Activated CD4-positive, alpha-beta T cell treated with anti-CD3 and anti-CD28 coated beads for 36 hours (primary cell): Measurements from ENCODE around the gene TMEM207. TPM values are rescaled to one million over a fixed set of nuclear protein-coding genes. Genes with fewer than 3 reads are reported as not detected.

Experiments
- ATAC-seq: fragments of 200-7000 bp; cut with Tn5 transposase; one replicate; pipeline ENCODE4 v1.10.0; 2021; ENCODE audit warnings: mild to moderate bottlenecking, moderate library complexity
- CTCF ChIA-PET: fragments of 350-600 bp; sonication (Branson Sonifier 250); formaldehyde crosslinking; loops from one replicate; lab custom pipeline; 2021; ENCODE audit warnings: antibody characterized with exemption; lab: Charles Lee
- POLR2A ChIA-PET: fragments of 350-600 bp; sonication (Branson Sonifier 250); formaldehyde crosslinking; loops from one replicate; lab custom pipeline; 2021; ENCODE audit warnings: antibody characterized with exemption, inconsistent platforms; lab: Charles Lee
- DNase-seq: peaks from one replicate; pipeline ENCODE4 v3.0.0-alpha.2; 2020
- H3K27ac Mint-ChIP-seq: one replicate; pipeline ENCODE4 v1.8.0; 2021; ENCODE audit warnings: mixed read lengths
- H3K27me3 Mint-ChIP-seq: one replicate; pipeline ENCODE4 v1.8.0; 2021; ENCODE audit warnings: mixed read lengths
- H3K36me3 Mint-ChIP-seq: one replicate; pipeline ENCODE4 v1.8.0; 2021; ENCODE audit warnings: low read depth, mixed read lengths
- H3K4me1 Mint-ChIP-seq: one replicate; pipeline ENCODE4 v1.8.0; 2021; ENCODE audit warnings: mixed read lengths
- H3K4me3 Mint-ChIP-seq: one replicate; pipeline ENCODE4 v1.8.0; 2021; ENCODE audit warnings: mild to moderate bottlenecking, moderate library complexity, mixed read lengths
- H3K9me3 Mint-ChIP-seq: one replicate; pipeline ENCODE4 v1.8.0; 2021; ENCODE audit warnings: low read depth, mixed read lengths
- intact Hi-C, 2 experiments: fragments of 100-400 bp; cut with DNase I in 1 of 2; cut with micrococcal nuclease in 1 of 2; formaldehyde crosslinking; loops; one replicate each; pipeline versions ENCODE4 v1.14.2 to v1.15.1; 2022 to 2024; cut with DNase I, micrococcal nuclease
- total RNA-seq, 2 experiments: library from RNA; stranded (reverse); gene quantifications; one replicate each; pipeline ENCODE4 v1.2.3, GENCODE V29; 2021

Gene TMEM207
- total RNA-seq, 2 experiments from 2014 or later, result not detected

DNA sequence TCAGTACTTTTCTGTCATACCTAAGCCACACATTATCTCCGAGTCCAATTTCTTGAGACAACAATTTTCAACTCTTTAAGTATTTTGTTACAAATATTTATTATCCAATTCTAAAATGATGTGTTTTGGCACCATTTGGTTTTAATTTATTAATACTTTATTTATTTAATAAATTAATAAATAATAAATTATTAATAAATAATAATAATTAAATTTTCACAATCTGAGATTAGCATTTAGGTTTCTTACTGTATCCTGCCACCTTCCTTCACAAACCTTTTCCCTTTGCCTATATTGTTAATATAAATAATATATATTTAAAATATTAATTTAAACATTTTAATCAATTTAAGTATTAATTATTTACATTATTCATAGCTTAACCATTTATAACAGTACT is 23.9 kb downstream of the TMEM207 start:
- POLR2A ChIA-PET, result no interaction called here
- Mint-ChIP-seq H3K36me3 (no peaks in the 10 kb centered on the region), H3K27ac (no peak overlapping the region), H3K4me1 (peaks cover 3% of the 10 kb centered on the region), H3K27me3 (no peaks in the 10 kb centered on the region), H3K4me3 (no peak overlapping the region), H3K9me3 (no peaks in the 10 kb centered on the region)
- DNase-seq (no peak), ATAC-seq (no peak)
- intact Hi-C loops, result loop anchor here in 1 of 2 experiments (2.0 kb wide), 1 partner anchor 43 kb away; no protein-coding TSS in a partner anchor
- CTCF ChIA-PET, result interaction anchor here (0.9 to 2.9 kb wide), 9 partner anchors 39 to 625 kb away, joined by 3 to 21 read pairs (median 3); partner anchors contain the start of genes CLDN1 and P3H2

DNA sequence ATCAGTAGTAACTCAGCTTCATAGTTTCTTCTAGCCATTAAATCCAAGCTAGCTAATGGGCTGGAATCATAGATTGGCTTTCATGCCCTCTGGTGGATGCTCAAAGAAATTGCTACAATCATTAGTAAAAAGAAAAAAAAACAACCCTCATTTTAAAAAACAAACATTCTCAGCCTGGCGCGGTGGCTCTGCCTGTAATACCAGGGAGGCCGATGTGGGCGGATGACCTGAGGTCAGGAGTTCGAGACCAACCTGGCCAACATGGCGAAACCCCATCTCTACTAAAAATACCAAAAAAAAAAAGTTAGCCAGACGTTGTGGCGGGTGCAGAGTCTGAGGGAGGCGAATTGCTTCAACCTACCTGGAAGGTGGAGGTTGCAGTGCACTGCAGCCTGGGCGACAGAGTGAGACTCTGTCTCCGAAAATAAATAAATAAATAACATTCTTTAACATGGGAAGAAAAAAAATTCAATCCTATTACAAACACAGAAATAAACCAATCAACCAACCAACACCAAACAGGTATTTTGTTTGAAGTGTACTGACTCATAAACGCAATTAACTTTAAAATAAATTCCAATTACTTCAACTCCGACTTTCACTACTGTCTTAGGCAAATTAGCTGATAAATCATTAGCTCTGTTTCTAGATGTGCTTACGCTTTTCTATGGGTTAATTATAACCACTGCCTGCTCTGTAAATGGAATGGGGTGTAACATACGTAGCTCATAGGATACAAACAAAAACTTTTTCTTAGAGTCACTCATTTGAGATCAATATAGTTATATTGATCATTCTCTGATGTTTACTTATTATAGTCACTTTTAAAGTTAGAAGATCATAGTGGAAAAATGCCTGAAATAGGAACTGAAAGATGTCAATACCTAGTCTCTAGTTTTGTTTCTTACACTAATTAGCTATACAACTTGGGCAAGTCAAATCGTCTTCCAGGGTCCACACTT is 24.9 kb downstream of the TMEM207 start:
- peak; percentile 69 for DNase-seq
- H3K27ac Mint-ChIP-seq, result no peak overlapping the region
- intact Hi-C loops, result loop anchor here (1.0 to 2.0 kb wide), 4 partner anchors 42 to 461 kb away; no protein-coding TSS in a partner anchor

DNA sequence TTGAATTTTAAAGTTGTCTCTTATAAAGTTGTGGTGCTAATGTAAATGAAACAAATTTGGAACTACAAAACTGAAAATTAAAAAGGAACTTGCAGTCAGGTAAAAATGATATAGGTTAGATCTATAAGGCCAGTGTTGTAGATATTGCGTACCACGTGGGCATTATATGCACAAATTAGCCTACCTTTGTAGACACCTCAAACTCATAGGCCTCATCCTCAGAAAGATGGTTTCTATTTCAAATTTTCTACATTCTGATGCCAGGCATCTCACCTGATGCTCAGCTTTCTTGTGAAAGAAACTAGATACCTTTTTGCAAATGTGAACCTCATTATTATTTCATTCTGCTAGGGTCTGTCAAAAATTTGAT is 25.6 kb downstream of the TMEM207 start:
- DNase-seq, result no peak
- intact Hi-C loops, result loop anchor here (1.0 to 2.0 kb wide), 4 partner anchors 41 to 461 kb away; no protein-coding TSS in a partner anchor
- no peaks in the 10 kb centered on the region for H3K36me3 Mint-ChIP-seq
- no peaks in the 10 kb centered on the region for H3K9me3 Mint-ChIP-seq
- no peaks in the 10 kb centered on the region for H3K27me3 Mint-ChIP-seq
- ATAC-seq, result no peak
- no peak overlapping the region for H3K27ac Mint-ChIP-seq
- H3K4me3 Mint-ChIP-seq, result no peak overlapping the region
- peaks cover 3% of the 10 kb centered on the region for H3K4me1 Mint-ChIP-seq
- POLR2A ChIA-PET, result interaction anchor here (0.7 kb wide), 1 partner anchor 1075 kb away, joined by 3 read pairs; no protein-coding TSS in a partner anchor
- CTCF ChIA-PET, result interaction anchor here (0.9 to 2.9 kb wide), 8 partner anchors 11 to 463 kb away, joined by 3 to 21 read pairs (median 6); partner anchors contain the start of gene CLDN1

More for the DNA sequence above, 24.9 kb downstream of the TMEM207 start:
- CTCF ChIA-PET, result interaction anchor here (0.6 to 2.9 kb wide), 11 partner anchors 12 to 463 kb away, joined by 3 to 21 read pairs (median 6); partner anchors contain the start of genes CLDN1 and P3H2
- POLR2A ChIA-PET, result interaction anchor here (0.7 kb wide), 1 partner anchor 1076 kb away, joined by 3 read pairs; no protein-coding TSS in a partner anchor
- H3K36me3 Mint-ChIP-seq, result no peaks in the 10 kb centered on the region
- peak; percentile 72 for ATAC-seq
- H3K9me3 Mint-ChIP-seq, result no peaks in the 10 kb centered on the region
- peaks cover 3% of the 10 kb centered on the region for H3K4me1 Mint-ChIP-seq
- H3K27me3 Mint-ChIP-seq, result no peaks in the 10 kb centered on the region
- H3K4me3 Mint-ChIP-seq, result peak overlapping the region; percentile 15

DNA sequence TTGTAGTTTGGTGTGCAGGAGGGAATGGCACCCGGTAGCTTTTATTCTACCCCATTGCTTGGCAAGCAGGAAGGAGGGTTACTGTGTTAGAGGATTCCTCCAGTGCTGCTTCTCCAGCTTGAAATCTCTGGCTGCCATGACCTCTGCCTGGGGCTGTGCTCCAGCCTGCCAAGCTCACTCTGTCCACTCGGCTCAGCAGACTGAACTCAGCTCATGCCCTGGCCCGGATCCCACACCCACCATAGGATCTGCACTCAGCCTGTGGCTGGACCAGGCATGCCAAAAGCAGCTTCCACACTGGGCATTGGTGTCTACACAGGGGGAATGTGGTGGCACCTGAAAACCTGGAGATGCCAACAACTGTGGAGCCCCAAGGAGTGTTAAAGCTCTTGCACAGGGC is 35.4 kb downstream of the TMEM207 start:
- Mint-ChIP-seq H3K4me3 (no peak overlapping the region), H3K27ac (no peak overlapping the region), H3K27me3 (peaks cover 7% of the 10 kb centered on the region), H3K36me3 (no peaks in the 10 kb centered on the region), H3K9me3 (peaks cover 7% of the 10 kb centered on the region), H3K4me1 (no peaks in the 10 kb centered on the region)
- DNase-seq (no peak), ATAC-seq (no peak)
- POLR2A ChIA-PET, result no interaction called here
- CTCF ChIA-PET, result interaction anchor here (0.8 kb wide), 1 partner anchor 190 kb away, joined by 3 read pairs; no protein-coding TSS in a partner anchor
- intact Hi-C loops, result no loop called here

DNA sequence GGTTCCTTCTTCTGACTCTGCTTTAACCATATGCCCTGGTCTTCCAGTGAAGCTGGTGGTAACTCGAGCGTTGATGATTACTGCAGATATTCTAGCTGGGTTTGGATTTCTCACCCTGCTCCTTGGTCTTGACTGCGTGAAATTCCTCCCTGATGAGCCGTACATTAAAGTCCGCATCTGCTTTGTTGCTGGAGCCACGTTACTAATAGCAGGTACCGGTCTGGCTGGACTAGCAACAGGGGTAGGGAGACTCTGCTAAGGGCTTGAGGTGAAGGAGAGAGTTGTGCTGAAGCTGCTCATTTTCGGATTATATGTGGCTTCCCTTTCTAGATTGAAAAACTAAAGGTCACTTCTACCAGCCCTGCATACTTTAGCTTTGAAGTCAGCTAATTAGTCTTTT is 45.0 kb downstream of the TMEM207 start:
- ATAC-seq, result no peak
- intact Hi-C loops, result no loop called here
- Mint-ChIP-seq H3K9me3 (no peaks in the 10 kb centered on the region), H3K4me1 (no peaks in the 10 kb centered on the region), H3K36me3 (no peaks in the 10 kb centered on the region), H3K27ac (no peak overlapping the region), H3K4me3 (no peak overlapping the region), H3K27me3 (peaks cover 2% of the 10 kb centered on the region)
- no peak for DNase-seq
- POLR2A ChIA-PET, result no interaction called here
- CTCF ChIA-PET, result interaction anchor here (0.8 to 0.9 kb wide), 3 partner anchors 19 to 443 kb away, joined by 3 to 4 read pairs (median 3); no protein-coding TSS in a partner anchor

DNA sequence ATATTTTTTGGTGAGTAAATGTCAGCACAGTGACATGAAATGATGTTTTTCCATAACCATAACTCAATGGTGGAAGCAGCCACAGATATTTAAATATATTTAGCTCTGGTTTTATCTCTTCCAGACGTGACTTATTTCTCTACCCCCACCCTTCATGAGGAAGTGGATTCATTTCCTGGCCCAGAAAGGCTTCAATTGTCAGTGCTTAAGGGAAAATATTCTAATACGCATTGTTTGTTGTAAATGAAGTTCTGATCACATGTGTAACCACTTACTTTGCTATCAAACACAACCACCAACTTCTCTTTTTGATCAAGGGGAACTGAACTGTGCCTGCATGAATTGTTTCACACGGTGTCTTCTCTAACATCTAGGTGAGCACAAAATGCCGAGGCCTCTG is 47.7 kb downstream of the TMEM207 start:
- Mint-ChIP-seq H3K27me3 (peaks cover 2% of the 10 kb centered on the region), H3K36me3 (no peaks in the 10 kb centered on the region), H3K4me1 (no peaks in the 10 kb centered on the region), H3K4me3 (no peak overlapping the region), H3K9me3 (no peaks in the 10 kb centered on the region), H3K27ac (no peak overlapping the region)
- ChIA-PET CTCF (interaction anchor here (1.0 kb wide), 1 partner anchor 11 kb away, joined by 3 read pairs; no protein-coding TSS in a partner anchor), POLR2A (no interaction called here)
- ATAC-seq (no peak), DNase-seq (no peak)
- intact Hi-C loops, result no loop called here

DNA sequence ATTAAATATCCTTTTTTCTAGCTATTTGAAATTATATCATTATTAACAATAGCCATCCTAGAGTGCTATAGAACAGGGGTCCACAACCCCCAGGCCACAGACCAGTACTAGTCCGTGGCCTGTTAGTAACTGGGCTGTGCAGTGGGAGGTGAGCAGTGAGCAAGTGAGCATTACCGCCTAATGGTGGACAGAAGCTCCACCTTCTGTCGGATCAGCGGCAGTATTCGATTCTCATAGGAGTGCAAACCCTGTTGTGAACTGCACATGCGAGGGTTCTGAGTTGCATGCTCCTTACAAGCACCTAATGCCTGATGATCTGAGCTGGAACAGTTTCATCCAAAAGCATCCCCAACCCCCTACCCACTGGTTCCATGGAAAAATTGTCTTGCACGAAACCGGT is 50.0 kb downstream of the TMEM207 start:
- Mint-ChIP-seq H3K36me3 (no peaks in the 10 kb centered on the region), H3K4me3 (no peak overlapping the region), H3K27ac (no peak overlapping the region), H3K9me3 (no peaks in the 10 kb centered on the region), H3K4me1 (no peaks in the 10 kb centered on the region), H3K27me3 (peaks cover 4% of the 10 kb centered on the region)
- ATAC-seq (no peak), DNase-seq (no peak)
- ChIA-PET CTCF (no interaction called here), POLR2A (no interaction called here)
- intact Hi-C loops, result no loop called here

DNA sequence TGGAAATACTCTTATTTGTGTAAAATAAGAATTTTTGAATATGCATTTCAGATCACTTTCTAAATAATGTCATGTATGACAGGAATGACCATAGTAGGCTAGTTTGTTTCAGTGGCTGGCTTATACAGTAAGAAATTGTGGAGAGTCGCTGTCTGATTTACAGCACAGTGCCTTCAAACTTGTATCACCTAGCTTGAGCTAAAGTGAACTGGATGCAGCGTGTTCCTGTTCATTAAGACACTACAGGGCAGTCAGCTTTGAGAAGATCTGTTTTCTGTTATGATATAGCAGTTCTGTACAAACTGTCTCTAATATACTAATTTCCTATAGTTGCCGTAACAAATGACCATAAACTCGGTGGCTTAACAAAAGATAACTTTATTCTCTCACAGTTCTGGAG is 51.8 kb downstream of the TMEM207 start:
- ATAC-seq, result no peak
- CTCF ChIA-PET, result no interaction called here
- intact Hi-C loops, result no loop called here

DNA sequence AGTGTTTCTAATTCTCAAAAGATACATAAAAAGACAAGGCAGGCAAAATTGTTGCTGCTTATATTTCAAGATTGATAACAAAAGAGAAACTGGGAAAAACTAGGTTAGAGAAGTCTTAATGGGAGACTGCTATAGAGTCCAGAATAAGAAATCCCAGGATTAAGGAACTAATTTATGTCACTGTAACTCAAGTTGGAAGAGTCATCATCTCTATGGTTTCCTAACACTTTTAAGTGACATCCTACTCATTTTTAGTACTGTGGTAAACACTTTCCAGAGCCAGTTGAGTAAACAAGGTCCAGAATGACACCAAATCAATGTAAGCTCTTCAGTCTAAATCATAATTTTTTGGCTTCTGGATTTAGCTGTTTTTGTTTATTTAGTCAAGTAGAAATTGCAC is 53.7 kb downstream of the TMEM207 start:
- DNase-seq (no peak), ATAC-seq (no peak)
- CTCF ChIA-PET, result interaction anchor here (0.7 to 1.0 kb wide), 2 partner anchors 14 to 46 kb away, joined by 3 read pairs; no protein-coding TSS in a partner anchor
- Mint-ChIP-seq H3K9me3 (no peaks in the 10 kb centered on the region), H3K36me3 (no peaks in the 10 kb centered on the region), H3K27me3 (peaks cover 11% of the 10 kb centered on the region), H3K4me3 (no peak overlapping the region), H3K27ac (no peak overlapping the region), H3K4me1 (no peaks in the 10 kb centered on the region)
- POLR2A ChIA-PET, result no interaction called here
- intact Hi-C loops, result no loop called here

More for the DNA sequence above, 51.8 kb downstream of the TMEM207 start:
- no peak overlapping the region for H3K4me3 Mint-ChIP-seq
- H3K4me1 Mint-ChIP-seq, result no peaks in the 10 kb centered on the region
- H3K36me3 Mint-ChIP-seq, result no peaks in the 10 kb centered on the region
- peaks cover 4% of the 10 kb centered on the region for H3K27me3 Mint-ChIP-seq
- DNase-seq, result no peak
- no peaks in the 10 kb centered on the region for H3K9me3 Mint-ChIP-seq
- POLR2A ChIA-PET, result no interaction called here
- H3K27ac Mint-ChIP-seq, result no peak overlapping the region

DNA sequence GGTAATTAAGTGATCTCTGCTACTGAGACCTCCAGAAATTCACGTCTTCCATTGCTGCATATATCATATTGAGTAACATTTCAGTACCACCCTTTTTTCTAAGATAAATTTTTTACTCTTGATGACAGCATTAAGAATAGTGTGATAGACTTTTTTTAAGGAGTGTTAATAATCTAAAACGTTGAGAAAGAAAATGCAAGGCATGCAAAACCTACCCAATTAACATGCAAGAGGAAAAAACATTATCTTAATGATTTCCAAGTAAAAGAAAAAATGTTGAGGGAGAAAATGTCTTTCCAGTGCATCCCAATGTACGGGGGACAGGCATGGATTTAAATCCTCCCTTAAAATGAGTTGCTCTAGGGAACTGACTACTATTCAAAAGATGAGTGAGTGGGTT is 61.0 kb downstream of the TMEM207 start:
- Mint-ChIP-seq H3K36me3 (no peaks in the 10 kb centered on the region), H3K27me3 (peaks cover 16% of the 10 kb centered on the region), H3K9me3 (no peaks in the 10 kb centered on the region), H3K4me3 (no peak overlapping the region), H3K27ac (no peak overlapping the region), H3K4me1 (no peaks in the 10 kb centered on the region)
- ChIA-PET POLR2A (no interaction called here), CTCF (interaction anchor here (0.6 kb wide), 1 partner anchor 9 kb away, joined by 3 read pairs; no protein-coding TSS in a partner anchor)
- ATAC-seq (no peak), DNase-seq (no peak)
- intact Hi-C loops, result loop anchor here in 1 of 2 experiments (10.0 kb wide), 1 partner anchor 306 kb away; no protein-coding TSS in a partner anchor

DNA sequence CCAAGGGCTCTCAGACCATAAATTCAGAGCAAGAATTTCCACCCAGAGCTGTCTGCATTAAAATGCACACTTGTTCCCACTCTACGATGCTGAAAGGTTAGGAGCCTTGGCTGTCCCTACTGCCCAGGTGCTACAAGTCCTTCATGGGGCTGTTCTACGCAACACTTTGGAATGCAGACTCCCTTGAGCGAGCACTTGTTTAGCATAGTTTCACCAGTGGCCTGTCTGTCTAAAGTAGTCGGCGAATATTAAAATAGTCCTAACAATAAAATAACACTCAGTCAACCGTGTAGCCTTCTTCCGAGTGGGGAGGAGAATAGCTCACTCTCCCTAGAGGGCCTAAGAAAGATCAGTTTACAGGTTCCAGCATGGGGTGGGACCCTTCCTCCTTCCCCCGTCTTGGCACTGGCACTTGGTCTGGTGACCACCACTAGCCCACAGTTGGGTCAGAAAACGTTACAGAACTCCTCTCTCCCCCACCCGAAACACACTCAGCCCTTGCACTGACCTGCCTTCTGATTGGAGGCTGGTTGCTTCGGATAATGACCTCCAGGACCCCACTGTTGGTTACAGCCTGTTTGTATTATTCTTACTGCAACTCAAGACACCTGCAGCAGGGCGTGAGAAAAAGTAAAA is 62.0 kb downstream of the TMEM207 start, which contains the start of gene CLDN16:
TSS of gene CLDN16 (plus strand) at position 586 of the 636 bp plus-strand sequence. CDS start 167 bp downstream, outside the sequence.
- peaks cover under 1% of the 10 kb centered on the region for H3K4me1 Mint-ChIP-seq
- ChIA-PET POLR2A (no interaction called here), CTCF (no interaction called here)
- no peak within 1 kb of the TSS for H3K27ac Mint-ChIP-seq
- no peaks in the 10 kb centered on the region for H3K9me3 Mint-ChIP-seq
- DNase-seq (no peak), ATAC-seq (no peak)
- no peaks in the 10 kb centered on the region for H3K36me3 Mint-ChIP-seq
- H3K4me3 Mint-ChIP-seq, result no peak within 1 kb of the TSS
- intact Hi-C loops, result loop anchor here in 1 of 2 experiments (10.0 kb wide), 1 partner anchor 307 kb away; no protein-coding TSS in a partner anchor
- peaks cover 14% of the 10 kb centered on the region for H3K27me3 Mint-ChIP-seq
